ENCODE results near the gene CHERP. TPM values are rescaled to one million over a fixed set of nuclear protein-coding genes. Genes with fewer than 3 reads are reported as not detected.
"Not testable (repeated sequence)": the region's sequence is repeated elsewhere in the genome, so short reads cannot be mapped to it uniquely, and the experiment has no call there.

Gene CHERP
- total RNA-seq, 6 donors from 2014 or later = 10.8 to 38.6 (median 22.0) TPM

GRCh38 chr19:16476401-16476800 lies 65.8 kb downstream of the CHERP start:
- peaks cover 0 to 5% (median 0%) of the 10 kb centered on the region in 4 donors for H3K9me3 ChIP-seq
- no peak overlapping the region for H3K4me3 ChIP-seq
- no peak for ATAC-seq (ENCODE audit: low FRiP score in 2 of 2)
- TF ChIP-seq POLR2AphosphoS5 (IDR thresholded peaks at IDR 0.05) (no peak), EP300 (IDR thresholded peaks at IDR 0.05) (no peak), CTCF (IDR thresholded peaks at IDR 0.05) (no peak), POLR2A (IDR thresholded peaks at IDR 0.05) (no peak)
- DNase-seq = no peak
- 48 to 73% methylated on average over 3 of the region's 3 CpGs for WGBS, 2 donors
- no peaks in the 10 kb centered on the region for H3K36me3 ChIP-seq
- peaks cover 0 to 5% (median 2%) of the 10 kb centered on the region in 4 donors for H3K4me1 ChIP-seq
- H3K27me3 ChIP-seq = no peaks in the 10 kb centered on the region
- no peak overlapping the region for H3K27ac ChIP-seq

- Histone ChIP-seq H3K27ac (no peak overlapping the region), H3K27me3 (no peaks in the 10 kb centered on the region), H3K9me3 (peaks cover 0 to 5% (median 0%) of the 10 kb centered on the region in 4 donors), H3K4me1 (peaks cover 16 to 27% (median 21%) of the 10 kb centered on the region in 4 donors), H3K36me3 (no peaks in the 10 kb centered on the region), H3K4me3 (no peak overlapping the region)
- TF ChIP-seq POLR2AphosphoS5 (IDR thresholded peaks at IDR 0.05) (no peak), CTCF (IDR thresholded peaks at IDR 0.05) (no peak), EP300 (IDR thresholded peaks at IDR 0.05) (no peak), POLR2A (IDR thresholded peaks at IDR 0.05) (no peak)
- no peak for DNase-seq
- WGBS, 2 donors = 65 to 74% methylated on average over 13 of the region's 13 CpGs
- no peak for ATAC-seq (ENCODE audit: low FRiP score in 2 of 2)
Measured at GRCh38 chr19:16473875-16474392, 68.3 kb downstream of the CHERP start.

- 93 to 98% methylated on average over 2 of the region's 2 CpGs for WGBS, 2 donors
- Histone ChIP-seq H3K27me3 (no peaks in the 10 kb centered on the region), H3K27ac (no peak overlapping the region), H3K4me1 (peaks cover 16 to 37% (median 21%) of the 10 kb centered on the region in 4 donors), H3K4me3 (no peak overlapping the region), H3K9me3 (peaks cover 0 to 5% (median 0%) of the 10 kb centered on the region in 4 donors), H3K36me3 (no peaks in the 10 kb centered on the region)
- TF ChIP-seq POLR2A (IDR thresholded peaks at IDR 0.05) = no peak
- TF ChIP-seq EP300 (IDR thresholded peaks at IDR 0.05) = no peak
- TF ChIP-seq POLR2AphosphoS5 (IDR thresholded peaks at IDR 0.05) = no peak
- TF ChIP-seq CTCF (IDR thresholded peaks at IDR 0.05) = no peak
- no peak for DNase-seq
- ATAC-seq (ENCODE audit: low FRiP score in 2 of 2) = no peak
Measured at GRCh38 chr19:16472992-16473391, 69.2 kb downstream of the CHERP start.

GRCh38 chr19:16472559-16472899 lies 69.7 kb downstream of the CHERP start:
- H3K4me1 ChIP-seq = peaks cover 16 to 40% (median 21%) of the 10 kb centered on the region in 4 donors
- WGBS, 2 donors = 67 to 68% methylated on average over 2 of the region's 2 CpGs
- H3K9me3 ChIP-seq; H3K36me3 ChIP-seq; DNase-seq; ATAC-seq (ENCODE audit: low FRiP score in 2 of 2); H3K27me3 ChIP-seq: not testable (repeated sequence)
- peak overlapping the region in 3 of 4 donors; percentile 97 to 99 (median 99) for H3K4me3 ChIP-seq
- peak overlapping the region; percentile 82 to 95 (median 92) for H3K27ac ChIP-seq

GRCh38 chr19:16470911-16471811 lies 71.1 kb downstream of the CHERP start:
- Histone ChIP-seq H3K36me3 (no peaks in the 10 kb centered on the region), H3K27me3 (no peaks in the 10 kb centered on the region), H3K9me3 (peaks cover 0 to 5% (median 0%) of the 10 kb centered on the region in 4 donors), H3K4me1 (peaks cover 16 to 40% (median 22%) of the 10 kb centered on the region in 4 donors), H3K4me3 (peak overlapping the region; percentile 92 to 99 (median 98)), H3K27ac (peak overlapping the region; percentile 82 to 95 (median 92))
- DNase-seq (peak in 1 of 2 donors; percentile 24), ATAC-seq (ENCODE audit: low FRiP score in 2 of 2) (peak in 1 of 2 donors; percentile 10)
- 1 to 3% methylated on average over 10 to 23 of the region's 67 CpGs for WGBS, 2 donors
- no peak for TF ChIP-seq CTCF (IDR thresholded peaks at IDR 0.05)

All from upper lobe of left lung (tissue), 6 donors.